Measurements from ENCODE around the gene PIP5K1B.

- TF ChIP-seq CTCF (IDR thresholded peaks at IDR 0.05) (no peak), POLR2A (IDR thresholded peaks at IDR 0.05) (no peak)
Observed at GRCh38 chr9:68802525-68803015, 97.5 kb downstream of the PIP5K1B start.
